ENCODE results near the gene GDE1.

- TF ChIP-seq GATA2 (IDR thresholded peaks at IDR 0.05; ENCODE audit: low read depth, low read length) (no peak), GATA3 (IDR thresholded peaks at IDR 0.05; ENCODE audit: low read depth, low read length) (no peak)
These were observed 49.4 kb downstream of the GDE1 start for GRCh38 chr16:19472482-19472881.
